ENCODE measurements around the gene SELENOF. TPM values are rescaled to one million over a fixed set of nuclear protein-coding genes. Genes with fewer than 3 reads are reported as not detected.

Gene SELENOF
- total and polyA plus RNA-seq, 10 of the 15 experiments (the other 5 are each of a cell fraction or from before 2014, with no cell fraction given): 98.7 to 254 (median 172) TPM

DNA sequence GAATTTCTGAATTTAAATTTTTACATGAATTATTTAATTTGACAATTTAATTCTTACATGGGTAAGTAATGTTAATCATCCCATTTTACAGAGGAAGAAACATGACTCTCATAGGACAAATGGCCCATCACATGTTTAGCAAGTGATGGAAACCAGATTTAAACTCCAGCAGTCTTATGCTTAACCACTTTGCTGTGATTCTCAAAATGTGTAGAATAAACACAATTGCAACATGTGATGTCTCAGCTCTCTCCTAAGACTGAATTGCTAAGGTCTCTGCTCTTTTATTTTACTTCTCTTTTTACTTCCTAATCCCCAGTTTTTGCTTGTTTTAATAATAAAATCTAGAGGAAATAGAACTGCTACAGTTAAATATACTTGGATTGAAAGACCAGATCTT is 43.3 kb upstream of the SELENOF start:
- TF ChIP-seq PAX8 (IDR thresholded peaks at IDR 0.05): no peak
- TF ChIP-seq SMC3 (IDR thresholded peaks at IDR 0.05; ENCODE audit: borderline replicate concordance, low read length): no peak
- TF ChIP-seq POLR2AphosphoS5 (IDR thresholded peaks at IDR 0.05; ENCODE audit: low read length): no peak
- no peak for TF ChIP-seq MXI1 (IDR thresholded peaks at IDR 0.05; ENCODE audit: low read depth, low read length)
- TF ChIP-seq, protein P1, sequence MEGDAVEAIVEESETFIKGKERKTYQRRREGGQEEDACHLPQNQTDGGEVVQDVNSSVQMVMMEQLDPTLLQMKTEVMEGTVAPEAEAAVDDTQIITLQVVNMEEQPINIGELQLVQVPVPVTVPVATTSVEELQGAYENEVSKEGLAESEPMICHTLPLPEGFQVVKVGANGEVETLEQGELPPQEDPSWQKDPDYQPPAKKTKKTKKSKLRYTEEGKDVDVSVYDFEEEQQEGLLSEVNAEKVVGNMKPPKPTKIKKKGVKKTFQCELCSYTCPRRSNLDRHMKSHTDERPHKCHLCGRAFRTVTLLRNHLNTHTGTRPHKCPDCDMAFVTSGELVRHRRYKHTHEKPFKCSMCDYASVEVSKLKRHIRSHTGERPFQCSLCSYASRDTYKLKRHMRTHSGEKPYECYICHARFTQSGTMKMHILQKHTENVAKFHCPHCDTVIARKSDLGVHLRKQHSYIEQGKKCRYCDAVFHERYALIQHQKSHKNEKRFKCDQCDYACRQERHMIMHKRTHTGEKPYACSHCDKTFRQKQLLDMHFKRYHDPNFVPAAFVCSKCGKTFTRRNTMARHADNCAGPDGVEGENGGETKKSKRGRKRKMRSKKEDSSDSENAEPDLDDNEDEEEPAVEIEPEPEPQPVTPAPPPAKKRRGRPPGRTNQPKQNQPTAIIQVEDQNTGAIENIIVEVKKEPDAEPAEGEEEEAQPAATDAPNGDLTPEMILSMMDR (IDR thresholded peaks at IDR 0.05 in 2 of 3, conservative IDR thresholded peaks at IDR 0.05 in 1 of 3; ENCODE audit: control insufficient read depth in 2 of 3, extremely low read depth in 1 of 3, insufficient read depth in 1 of 3, low read depth in 3 of 3, low read length in 3 of 3): no peak
- TF ChIP-seq CREB1 (IDR thresholded peaks at IDR 0.05; ENCODE audit: low read depth): no peak
- TF ChIP-seq NR2C1 (IDR thresholded peaks at IDR 0.05): no peak
- TF ChIP-seq, protein P2, sequence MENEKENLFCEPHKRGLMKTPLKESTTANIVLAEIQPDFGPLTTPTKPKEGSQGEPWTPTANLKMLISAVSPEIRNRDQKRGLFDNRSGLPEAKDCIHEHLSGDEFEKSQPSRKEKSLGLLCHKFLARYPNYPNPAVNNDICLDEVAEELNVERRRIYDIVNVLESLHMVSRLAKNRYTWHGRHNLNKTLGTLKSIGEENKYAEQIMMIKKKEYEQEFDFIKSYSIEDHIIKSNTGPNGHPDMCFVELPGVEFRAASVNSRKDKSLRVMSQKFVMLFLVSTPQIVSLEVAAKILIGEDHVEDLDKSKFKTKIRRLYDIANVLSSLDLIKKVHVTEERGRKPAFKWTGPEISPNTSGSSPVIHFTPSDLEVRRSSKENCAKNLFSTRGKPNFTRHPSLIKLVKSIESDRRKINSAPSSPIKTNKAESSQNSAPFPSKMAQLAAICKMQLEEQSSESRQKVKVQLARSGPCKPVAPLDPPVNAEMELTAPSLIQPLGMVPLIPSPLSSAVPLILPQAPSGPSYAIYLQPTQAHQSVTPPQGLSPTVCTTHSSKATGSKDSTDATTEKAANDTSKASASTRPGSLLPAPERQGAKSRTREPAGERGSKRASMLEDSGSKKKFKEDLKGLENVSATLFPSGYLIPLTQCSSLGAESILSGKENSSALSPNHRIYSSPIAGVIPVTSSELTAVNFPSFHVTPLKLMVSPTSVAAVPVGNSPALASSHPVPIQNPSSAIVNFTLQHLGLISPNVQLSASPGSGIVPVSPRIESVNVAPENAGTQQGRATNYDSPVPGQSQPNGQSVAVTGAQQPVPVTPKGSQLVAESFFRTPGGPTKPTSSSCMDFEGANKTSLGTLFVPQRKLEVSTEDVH (IDR thresholded peaks at IDR 0.05; ENCODE audit: low read depth, partially characterized antibody): no peak
- TF ChIP-seq LARP7 (IDR thresholded peaks at IDR 0.05): no peak
- no peak for TF ChIP-seq CBFB (IDR thresholded peaks at IDR 0.05; ENCODE audit: low read depth)
- TF ChIP-seq TCF12 (IDR thresholded peaks at IDR 0.05; ENCODE audit: low read depth, low read length): no peak
- Histone ChIP-seq H3K79me2 (ENCODE audit: control insufficient read depth, insufficient read depth, low read length) (peaks cover 11% of the 10 kb centered on the region), H3K9ac (ENCODE audit: control insufficient read depth, insufficient read depth, low read length) (no peak overlapping the region), H4K20me1 (ENCODE audit: control insufficient read depth, insufficient read depth) (no peaks in the 10 kb centered on the region), H3K9me3 (replicated peaks; ENCODE audit: control insufficient read depth, insufficient read depth, low read length) (no peaks in the 10 kb centered on the region; the same call in 1 of the 3 replicates), H2AFZ (ENCODE audit: control insufficient read depth, low read depth, low read length) (no peak overlapping the region), H3K4me1 (ENCODE audit: control insufficient read depth, insufficient read depth, low read length) (no peaks in the 10 kb centered on the region), H3K4me3 (no peak overlapping the region), H3K27me3 (replicated peaks in 1 of 2; ENCODE audit: control insufficient read depth in 2 of 2, insufficient read depth in 2 of 2, low read length in 1 of 2) (no peaks in the 10 kb centered on the region), H3K4me2 (ENCODE audit: control insufficient read depth, insufficient read depth) (no peak overlapping the region), H3K36me3 (ENCODE audit: control insufficient read depth in 2 of 2, insufficient read depth in 2 of 2, low read length in 1 of 2) (no peaks in the 10 kb centered on the region; a peak in 1 of 4 replicates), H3K27ac (ENCODE audit: control insufficient read depth, insufficient read depth) (no peak overlapping the region)
- CTCF ChIA-PET: interaction anchor here (0.7 kb wide), 2 partner anchors 15 to 887 kb away, joined by 3 read pairs; no protein-coding TSS in a partner anchor
- DNase-seq (ENCODE audit: low read depth, low spot score): no peak
- no peak for ATAC-seq
- intact Hi-C loops (cut with micrococcal nuclease; ENCODE audit: unreplicated experiment) (no loop called here), in situ Hi-C loops (cut with MboI) (no loop called here)
- RAD21 ChIA-PET (ENCODE audit: unreplicated experiment): no interaction called here
- no peak for FAIRE-seq
- SMC1A ChIA-PET (ENCODE audit: uncharacterized antibody, unreplicated experiment): interaction anchor here (0.8 to 1.1 kb wide), 3 partner anchors 10 to 124 kb away, joined by 3 to 5 read pairs (median 3); no protein-coding TSS in a partner anchor
- POLR2A ChIA-PET: interaction anchor here (0.7 kb wide), 1 partner anchor 50 kb away, joined by 5 read pairs; no protein-coding TSS in a partner anchor
- BruUV-seq (replicated peaks): no TSS peak
